ENCODE results near the gene KRT15.
A peak's percentile ranks its signal among the peaks of the same experiment; 100 is the strongest.

The KRT15 gene

DNA sequence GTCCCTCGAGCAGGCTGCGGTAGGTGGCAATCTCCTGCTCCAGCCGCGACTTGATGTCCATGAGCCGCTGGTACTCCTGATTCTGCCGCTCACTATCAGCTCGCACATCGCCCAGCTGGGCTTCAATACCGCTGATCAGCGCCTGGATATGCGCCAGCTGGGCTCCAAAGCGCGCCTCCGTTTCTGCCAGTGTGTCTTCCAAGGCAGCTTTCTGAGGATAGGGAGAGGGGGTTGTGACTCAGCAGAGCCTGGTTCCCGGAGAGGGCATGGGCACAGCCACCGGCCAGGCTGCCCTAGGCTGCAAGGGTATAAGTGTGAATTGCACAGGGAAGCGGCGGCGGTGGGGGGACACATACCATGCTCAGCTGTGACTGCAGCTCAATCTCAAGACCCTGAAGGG, 5.1 kb upstream of the KRT15 start:
- no peak for DNase-seq

DNA sequence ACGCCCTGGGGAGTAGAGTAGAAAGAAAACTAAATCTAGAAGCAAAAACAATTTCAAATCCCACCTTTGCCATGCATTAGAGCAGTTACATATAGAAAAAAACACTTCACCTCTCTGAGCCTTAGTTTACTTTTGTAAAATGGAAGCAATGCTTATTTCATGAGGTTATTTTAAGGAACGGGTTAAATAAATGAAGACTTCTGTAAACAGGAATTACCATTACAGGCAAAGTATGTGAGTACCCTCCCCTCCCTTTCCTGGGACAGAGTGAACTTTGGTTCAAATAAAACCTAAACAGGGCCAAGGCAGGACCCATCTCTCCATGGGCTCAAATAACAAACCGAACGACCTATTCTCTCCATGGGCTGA, 4.5 kb upstream of the KRT15 start:
- no peak for DNase-seq

DNA sequence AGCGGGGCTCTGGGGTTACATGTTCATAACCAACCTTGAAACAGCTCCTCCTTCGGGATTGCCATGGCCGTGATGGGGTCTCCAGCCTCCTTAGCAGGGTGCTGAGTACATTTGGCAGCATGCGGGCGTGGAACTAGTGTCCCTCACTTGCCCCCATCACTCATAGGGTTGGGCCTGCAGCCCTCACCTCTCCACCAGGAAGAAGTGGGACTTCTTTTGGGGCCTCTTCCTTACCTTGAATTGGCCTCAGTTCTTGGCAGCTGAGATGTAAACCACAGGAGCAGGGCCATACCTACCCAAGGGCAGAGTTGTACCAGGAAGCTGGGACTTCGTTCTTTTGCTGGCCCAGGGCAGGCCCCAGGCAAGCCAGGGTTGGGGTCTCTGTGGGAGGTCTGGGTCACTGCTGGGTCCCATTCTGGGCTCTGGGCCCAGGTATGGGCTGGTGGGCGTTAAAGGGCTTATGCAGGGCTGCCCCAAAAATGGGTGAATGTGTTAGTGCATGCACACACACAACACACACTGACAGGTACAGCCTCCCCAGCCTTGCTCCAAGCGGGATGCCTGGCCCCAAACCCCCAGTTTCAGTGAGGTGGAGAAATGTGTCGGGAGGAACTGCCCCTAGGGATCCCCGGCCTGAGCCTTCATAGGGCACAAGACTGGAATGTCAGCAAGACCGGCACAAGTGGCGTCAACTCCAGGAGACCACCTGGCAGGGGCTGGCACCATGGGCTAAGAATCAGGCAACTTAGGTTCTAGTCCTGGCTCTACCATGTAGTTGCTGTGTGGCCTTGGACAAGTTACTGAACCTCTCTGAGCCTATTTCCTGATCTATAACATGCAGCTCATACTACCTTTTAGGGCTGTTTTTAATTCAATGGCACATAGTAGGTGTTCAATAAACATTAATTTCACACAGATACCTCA, 3.9 kb upstream of the KRT15 start:
- DNase-seq: no peak

DNA sequence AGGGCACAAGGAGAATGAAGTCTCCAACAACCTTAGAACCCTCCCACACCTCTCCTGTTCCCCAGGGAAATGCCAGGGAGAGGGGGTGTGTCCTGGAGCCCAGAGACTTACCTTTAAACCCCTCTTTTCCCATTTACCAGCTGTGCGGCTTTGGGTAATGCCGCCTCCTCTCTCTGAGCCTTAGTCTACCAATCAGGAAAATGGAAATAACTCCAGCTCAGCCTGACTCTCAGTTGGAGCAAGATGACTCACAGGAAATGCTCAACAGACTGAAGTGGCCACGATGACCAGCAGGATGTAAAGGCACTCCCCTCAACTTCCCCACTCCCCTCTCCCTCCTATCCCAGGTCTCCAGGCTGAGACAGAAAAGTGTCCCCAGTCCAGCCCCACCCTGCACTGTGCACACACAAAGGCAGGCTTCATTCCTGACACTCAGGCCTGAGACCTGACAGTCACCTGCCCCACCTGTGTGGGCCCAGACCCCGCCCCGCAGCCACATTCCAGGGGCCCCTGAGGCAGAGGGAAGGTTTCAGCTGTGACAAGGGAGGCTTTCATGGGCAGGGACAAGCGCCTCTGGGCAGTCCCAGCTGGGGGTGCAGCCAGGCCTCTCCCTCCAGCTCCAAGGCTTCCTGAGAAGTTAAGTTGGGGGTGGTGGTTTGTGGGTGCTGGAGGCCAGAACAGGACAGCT, 3.0 kb upstream of the KRT15 start:
- peak; percentile 17 for DNase-seq

DNA sequence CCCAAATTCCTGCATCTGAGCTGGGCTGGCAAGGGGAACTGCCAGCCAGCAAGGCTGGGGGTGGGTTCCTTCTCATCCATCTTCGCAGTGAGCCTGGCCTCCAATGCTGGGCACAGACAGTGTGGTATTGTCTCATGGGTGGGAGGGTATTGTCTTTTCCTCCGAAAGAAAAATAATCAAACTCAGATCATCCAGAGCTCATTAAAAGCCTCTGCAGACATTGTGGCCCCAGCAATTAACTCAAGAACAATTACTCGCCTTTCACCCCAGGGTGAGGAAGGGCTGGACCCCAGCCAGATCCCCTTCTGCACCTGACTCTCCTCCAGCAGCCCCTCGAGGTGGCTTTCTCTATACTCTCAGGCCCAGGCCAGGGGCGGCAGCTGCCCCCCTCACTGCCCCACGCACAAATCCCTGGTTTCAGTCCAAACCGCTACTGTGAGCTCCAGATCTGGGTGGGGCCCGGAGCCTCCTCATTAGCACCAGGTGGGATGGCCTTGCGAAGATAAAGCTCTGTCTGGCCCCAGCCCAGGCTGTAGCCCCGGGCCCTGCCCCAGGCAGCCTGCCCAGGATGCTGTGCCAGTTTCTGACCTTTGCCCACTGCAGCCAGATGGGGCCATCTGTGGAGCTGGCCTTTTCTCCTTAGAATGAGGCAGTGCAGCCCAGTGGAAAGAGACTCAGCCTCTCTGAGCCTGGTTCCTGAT, 2.3 kb upstream of the KRT15 start:
- DNase-seq: peak; percentile 22

DNA sequence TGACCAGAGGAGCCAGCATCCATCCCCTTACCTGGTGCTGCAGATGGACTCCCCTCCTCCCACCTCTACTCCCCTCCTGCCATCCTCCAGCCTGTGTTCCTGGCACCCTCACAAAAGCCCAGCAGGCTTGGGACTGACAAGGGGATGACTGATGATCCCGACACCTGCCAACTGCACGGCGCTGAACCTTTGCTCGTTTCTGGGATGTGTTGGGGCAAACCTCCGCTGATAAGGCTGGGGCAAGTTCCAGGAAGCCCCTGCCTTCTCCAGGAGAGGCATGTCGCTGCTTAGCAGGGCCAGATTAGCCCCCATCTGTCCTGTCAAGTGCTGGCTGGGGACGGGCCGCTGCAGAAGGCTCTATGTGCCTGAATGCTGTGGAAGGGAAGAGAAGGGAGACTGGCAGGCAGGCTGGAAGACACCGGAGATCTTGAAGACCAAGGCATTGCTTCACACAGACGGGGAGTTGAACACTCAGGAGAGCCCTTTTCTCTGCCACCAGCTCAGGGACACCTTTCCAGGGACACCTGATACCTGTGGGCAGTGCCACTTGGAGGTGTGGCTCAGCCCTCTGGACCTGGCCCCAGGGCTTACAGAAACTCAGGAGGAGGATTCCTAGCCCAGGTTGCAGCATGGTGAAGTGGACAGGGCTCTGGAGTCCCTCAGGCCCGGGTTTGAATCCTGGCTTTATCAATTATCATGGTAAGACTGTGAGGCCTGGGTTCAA, 973 bp upstream of the KRT15 start:
- DNase-seq: peak; percentile 20

DNA sequence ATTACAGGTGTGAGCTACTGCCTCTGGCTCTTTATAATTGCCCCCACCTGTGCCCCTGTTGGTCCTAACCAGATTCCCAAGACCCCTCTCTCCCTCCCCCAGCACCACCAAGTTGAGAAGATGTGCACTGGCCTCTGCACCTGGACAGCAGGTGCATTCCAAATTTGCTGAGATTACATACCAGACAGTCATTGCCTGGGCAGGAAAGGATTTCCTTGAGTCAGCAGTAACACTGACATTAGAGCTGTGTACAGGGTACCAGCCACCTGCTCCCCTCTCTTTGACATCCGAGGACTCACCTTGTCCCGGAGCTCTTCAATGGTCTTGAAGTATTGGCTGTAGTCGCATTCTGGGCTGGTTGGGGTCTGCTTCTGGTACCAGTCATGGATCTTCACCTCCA, 659 bp downstream of the KRT15 start:
- no peak for DNase-seq

DNA sequence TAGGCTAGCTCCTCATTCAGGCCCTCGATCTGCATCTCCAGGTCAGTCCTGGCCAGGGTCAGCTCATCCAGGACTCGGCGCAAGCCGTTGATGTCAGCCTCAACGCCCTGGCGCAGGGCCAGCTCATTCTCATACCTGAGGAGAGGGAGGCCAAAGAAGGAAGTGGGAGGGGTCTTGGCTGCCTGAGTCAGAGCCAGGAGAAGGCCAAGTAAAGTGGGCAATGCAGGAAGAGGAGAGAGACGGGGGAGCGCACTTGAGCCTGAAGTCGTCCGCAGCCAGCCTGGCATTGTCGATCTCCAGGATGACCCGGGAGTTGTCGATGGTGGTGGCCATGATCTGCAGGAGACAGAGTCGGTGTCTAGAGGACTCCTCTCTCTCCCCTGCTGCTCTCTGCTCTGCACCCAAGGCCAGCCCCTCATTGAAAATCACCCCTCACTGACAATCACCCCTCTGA, 1.8 kb downstream of the KRT15 start:
- no peak for DNase-seq

DNA sequence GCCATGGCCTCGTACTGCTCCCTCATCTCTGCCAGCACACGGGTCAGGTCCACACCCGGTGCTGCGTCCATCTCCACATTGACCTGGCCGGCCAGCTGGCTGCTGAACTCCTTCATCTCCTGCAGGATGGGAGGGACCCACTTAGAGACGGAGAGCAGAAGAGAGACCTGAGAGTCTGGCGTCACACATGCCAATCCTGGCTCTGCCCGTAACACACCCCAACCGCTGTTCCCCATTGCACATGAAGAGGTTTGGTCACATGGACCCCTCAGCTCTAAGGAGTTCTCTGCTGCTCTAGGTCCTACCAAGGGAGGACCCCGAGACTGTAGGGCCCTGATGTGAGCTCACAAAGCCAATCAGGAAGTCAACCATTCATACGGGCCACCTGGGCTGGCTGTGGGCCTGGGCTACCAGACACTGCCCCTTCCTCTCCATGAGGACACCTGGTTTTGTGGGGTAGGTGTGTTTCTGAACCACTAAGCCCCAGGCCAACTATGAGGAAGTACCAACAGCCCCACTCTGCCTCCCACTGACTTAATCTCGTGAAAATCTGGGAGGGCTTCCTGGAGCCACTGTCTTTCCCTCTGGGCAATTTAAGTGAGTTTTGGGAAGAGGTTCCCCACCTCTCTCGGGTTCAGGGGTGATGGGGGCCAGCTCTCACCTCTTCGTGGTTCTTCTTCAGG, 2.4 kb downstream of the KRT15 start:
- no peak for DNase-seq

DNA sequence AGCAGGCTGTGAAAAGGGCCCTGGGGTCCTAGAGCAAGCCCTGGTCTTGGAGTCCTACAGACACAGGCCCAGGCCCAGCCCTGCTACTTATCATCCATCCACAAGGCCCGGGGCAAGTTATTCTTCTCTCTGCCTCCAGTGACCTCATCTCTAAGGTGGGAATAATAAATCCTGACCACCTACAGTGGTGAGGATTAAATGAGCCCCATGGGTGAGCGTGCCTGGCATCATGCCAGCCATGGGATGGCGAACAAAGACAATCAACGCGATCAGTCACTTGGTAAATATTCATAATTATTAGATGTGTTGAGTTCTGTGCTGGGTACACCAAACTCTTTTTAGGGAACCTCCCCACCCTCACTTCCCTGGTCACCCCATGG, 5.5 kb downstream of the KRT15 start:
- no peak for DNase-seq

DNA sequence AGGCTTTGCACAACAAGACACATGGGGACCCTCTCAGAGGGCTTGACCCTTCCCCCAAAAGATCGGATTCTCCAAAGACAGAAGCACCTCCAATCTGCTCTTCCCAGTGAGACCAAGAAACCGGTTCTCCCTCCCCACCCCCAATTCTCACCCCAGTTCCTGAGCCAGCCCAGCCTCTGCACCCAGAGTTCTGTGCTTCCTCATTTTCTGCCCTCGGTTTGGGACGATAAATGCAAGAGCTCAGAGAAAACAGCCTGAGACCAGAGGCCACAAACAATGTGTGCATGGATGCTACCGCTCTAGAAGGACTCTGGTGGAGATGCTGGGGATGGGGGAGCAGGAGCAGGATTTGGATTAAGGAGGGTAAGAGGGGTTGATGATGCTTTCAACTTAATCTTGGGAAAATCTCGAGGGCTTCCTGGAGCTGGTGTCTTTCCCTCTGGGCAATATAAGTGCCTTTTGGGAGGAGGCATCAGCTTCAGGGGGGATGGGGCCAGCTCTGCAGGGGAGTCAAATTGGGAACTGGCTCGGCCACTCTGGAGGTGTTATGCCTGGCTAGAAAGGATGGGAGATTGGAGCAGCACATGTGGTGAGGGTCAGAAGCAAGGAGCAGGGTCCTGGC, 6.0 kb downstream of the KRT15 start:
- no peak for DNase-seq

DNA sequence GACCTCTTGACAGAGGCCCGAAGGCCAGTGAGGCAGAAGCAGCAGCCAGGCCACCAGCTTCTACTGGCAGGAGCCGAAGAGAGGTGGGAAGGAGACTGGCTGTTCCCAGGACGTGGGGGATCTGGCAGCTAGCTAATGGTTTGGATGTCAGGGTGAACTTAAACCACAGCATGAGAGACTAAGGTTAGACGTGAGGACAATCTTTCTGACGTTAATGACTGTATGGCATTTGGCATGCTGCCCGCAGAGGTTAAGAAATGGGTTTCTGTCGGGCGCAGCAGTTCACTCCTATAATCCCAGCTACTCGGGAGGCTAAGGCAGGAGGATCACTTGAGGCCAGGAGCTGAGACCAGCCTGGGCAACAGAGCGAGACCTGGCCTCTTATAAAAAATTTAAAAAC, 7.0 kb downstream of the KRT15 start:
- no peak for DNase-seq

DNA sequence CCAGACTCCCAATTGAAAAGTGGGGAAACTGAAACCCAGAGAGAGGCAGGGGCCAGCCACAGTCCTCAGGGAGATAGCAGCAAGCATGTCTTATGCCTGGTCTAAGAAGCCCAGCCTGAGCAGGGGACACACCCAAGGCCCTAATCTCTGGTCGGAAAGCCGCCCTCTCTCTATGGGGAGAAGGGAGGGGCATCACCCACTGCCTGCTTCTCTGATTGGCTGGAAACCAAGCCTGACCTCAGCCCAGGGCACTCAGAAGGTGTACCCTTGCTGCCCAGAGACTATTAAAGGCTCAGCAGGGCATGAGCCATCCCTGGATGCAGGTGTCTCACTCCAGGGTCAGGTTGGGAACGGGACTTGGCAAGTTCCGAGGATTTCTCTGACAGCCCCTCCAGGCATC, 7.6 kb downstream of the KRT15 start:
- no peak for DNase-seq

DNA sequence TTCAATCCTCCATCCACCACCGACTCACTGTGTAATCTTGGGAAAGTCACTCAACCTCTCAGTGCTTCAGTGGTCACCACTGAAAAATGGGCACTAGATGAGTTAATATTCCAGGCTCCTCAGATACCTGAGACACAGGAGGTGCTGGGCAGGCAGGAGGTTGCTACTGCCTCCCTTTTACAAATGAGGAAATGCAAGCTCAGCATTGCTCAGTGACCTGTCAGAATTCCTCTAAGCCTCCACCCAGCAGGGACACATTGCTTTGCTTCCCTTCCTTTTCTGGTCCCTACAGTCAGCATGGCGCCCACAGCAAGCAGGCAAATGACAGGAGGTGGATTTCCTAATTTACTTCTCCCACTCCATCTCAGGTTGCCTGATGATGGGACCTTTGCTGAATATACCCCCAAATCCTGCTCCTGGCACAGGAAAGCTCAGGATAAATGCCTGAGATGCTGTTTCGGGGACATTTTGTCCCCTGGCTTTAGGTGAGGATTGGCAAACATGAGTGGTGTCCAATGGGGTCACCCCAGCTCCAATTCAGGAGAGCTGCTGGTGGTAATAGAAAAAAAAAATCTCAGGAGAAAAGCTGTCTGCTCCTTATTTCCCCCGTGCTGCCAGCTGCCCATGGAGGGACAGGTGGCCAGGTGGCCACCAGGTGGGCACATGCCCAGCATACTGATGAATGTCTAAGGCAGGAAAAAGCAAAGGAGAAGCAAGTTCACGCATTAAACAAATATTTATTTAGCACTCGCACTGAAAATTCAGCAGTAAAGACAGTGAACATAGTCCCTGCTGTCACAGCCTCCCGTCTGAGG, 8.2 kb downstream of the KRT15 start:
- DNase-seq: no peak

DNA sequence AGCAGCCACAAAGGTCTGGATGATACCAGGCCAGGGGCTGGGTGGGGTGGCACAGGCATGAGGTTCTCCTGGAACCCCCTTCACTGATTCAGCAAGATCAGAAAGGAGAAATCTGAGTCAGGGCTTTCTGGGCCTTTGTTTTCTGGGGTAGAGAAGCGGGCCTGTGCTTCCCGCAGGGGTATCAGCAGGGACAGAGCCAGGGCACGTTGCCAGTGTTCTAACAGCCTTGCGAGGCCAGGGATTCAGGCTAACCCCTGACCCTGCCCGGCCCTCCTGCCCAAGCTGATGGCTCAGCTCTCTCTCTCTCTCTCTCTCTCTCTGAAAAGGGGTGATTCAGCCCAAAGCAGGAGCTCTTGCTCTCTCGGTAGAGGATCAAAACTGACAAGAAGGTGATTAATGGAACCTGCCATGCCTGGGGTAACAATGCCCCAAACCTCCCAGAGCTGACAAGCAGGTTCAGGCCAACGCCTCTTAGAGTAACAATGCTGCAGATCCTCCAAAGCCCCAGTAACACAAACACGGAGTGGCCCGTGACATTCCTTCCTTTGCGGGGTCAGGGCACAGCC, 11.3 kb downstream of the KRT15 start:
- DNase-seq: no peak

DNA sequence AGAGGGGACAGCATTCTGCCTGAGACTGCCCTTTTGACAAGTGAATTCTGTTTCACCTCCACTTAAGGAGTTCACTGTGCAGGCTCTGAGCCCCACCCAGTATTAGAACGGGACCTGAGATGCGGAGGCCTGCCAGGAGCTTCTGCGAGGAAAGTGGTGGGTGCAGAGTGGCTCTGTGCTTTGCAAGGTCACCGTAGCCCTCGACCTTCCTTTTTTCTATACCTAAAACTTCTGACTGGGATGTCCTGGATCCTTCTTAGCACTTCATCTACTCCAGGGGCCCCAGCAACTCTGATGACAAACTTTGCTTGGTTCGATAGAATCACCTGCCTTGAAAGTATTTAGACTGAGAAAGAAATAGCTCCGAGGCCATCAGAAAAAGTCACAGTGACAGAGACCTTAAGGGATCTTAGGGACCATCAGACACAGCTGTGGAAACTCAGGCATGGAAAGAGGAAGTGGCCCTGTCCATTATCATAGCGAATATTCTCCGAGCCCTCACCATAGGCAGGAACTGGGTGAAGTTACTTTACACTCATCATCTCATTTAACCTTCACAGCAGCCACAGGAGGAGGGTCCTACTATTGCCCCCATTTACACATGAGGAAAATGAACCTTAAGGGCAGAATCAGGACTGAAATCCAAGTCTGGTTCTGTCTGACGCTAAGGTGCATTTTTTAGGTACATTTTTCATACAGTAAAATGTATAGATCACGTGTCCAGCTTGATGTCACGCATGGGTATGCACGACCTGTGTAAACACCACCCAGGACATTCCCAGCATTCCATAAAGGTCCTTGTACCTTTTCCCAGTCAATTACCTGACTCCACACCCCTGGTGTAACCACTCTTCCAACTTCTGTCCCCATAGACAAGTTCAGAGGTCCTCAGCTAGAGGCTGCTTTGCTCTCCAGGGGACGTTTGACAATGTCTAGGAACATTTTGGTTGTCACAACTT, 12.6 kb downstream of the KRT15 start:
- no peak for DNase-seq

DNA sequence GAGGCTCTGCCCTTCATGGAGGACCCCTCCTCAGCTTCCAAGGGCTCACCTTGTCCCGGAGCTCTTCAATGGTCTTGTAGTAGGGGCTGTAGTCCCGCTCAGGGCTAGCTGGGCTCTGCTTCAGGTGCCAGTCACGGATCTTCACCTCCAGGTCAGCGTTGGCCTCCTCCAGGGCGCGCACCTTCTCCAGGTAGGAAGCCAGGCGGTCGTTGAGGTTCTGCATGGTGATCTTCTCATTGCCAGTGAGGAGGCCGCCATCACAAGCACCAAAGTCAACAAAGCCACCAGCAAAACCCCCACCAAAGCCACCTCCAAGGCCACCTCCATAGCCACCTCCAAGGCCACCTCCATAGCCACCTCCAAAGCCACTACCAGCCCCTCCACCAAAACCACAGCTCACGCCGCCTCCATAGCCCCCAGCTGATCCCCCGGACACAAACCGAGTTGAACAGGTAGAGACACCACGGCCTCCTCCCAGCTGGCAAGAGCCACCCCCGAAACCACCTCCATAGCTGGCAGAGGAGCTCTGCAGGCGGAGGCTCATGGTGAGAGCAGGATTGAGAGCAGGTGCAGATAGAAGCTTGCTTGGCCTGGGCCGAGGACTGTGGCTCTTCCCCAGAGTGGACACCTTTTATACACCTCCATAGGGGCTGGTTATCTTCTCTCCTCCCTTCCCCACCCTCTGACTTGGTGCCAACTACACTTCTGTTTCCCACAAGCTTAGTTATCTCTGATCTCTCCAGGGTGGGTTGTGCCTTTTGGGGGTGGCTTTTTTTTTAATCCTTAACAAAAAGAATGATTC, 13.5 kb downstream of the KRT15 start, which contains the start of gene KRT13:
Gene KRT13 (minus strand): TSS at position 606 of the 802 bp plus-strand sequence. CDS start 62 bp downstream, at position 544.
- no peak for DNase-seq

DNA sequence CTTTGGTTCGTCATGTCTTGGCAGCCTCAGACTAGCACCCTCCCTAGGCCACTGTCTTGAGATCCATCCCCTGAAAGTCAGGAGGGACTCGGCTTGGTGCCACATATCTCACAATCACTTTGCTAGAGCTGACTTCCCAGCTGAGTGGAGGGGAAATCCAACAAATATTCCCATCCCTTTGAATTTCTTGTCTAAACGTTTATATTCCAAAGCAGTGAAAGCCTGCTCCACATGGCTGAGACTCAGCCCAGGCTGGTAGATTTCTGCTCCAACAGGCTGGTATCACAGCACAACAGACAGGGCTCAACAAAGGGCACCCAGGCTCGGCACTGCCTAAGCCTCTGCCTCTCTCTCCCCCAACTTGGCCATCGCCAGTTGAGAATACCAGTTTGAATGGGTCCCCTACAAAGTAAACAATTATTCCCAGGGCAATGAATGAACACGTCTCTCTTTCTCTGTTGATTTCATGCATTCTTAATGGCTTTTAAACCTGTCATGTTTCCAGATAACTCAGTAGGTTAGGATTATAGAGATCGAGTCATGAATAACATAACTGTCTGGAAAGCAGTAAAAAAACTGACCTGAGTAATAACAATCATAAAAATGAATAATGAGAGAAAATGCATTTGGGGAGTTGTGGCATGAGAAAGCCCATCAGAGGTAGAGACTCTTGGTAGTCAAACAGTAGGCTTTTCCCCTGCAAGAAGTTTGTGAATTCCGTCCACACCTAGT, 14.3 kb downstream of the KRT15 start:
- no peak for DNase-seq

Data from eye (tissue), 1 donor.